Measurements from ENCODE around the gene INTS1.

The INTS1 gene, protein sequence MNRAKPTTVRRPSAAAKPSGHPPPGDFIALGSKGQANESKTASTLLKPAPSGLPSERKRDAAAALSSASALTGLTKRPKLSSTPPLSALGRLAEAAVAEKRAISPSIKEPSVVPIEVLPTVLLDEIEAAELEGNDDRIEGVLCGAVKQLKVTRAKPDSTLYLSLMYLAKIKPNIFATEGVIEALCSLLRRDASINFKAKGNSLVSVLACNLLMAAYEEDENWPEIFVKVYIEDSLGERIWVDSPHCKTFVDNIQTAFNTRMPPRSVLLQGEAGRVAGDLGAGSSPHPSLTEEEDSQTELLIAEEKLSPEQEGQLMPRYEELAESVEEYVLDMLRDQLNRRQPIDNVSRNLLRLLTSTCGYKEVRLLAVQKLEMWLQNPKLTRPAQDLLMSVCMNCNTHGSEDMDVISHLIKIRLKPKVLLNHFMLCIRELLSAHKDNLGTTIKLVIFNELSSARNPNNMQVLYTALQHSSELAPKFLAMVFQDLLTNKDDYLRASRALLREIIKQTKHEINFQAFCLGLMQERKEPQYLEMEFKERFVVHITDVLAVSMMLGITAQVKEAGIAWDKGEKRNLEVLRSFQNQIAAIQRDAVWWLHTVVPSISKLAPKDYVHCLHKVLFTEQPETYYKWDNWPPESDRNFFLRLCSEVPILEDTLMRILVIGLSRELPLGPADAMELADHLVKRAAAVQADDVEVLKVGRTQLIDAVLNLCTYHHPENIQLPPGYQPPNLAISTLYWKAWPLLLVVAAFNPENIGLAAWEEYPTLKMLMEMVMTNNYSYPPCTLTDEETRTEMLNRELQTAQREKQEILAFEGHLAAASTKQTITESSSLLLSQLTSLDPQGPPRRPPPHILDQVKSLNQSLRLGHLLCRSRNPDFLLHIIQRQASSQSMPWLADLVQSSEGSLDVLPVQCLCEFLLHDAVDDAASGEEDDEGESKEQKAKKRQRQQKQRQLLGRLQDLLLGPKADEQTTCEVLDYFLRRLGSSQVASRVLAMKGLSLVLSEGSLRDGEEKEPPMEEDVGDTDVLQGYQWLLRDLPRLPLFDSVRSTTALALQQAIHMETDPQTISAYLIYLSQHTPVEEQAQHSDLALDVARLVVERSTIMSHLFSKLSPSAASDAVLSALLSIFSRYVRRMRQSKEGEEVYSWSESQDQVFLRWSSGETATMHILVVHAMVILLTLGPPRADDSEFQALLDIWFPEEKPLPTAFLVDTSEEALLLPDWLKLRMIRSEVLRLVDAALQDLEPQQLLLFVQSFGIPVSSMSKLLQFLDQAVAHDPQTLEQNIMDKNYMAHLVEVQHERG (N-terminal part only)

DNA sequence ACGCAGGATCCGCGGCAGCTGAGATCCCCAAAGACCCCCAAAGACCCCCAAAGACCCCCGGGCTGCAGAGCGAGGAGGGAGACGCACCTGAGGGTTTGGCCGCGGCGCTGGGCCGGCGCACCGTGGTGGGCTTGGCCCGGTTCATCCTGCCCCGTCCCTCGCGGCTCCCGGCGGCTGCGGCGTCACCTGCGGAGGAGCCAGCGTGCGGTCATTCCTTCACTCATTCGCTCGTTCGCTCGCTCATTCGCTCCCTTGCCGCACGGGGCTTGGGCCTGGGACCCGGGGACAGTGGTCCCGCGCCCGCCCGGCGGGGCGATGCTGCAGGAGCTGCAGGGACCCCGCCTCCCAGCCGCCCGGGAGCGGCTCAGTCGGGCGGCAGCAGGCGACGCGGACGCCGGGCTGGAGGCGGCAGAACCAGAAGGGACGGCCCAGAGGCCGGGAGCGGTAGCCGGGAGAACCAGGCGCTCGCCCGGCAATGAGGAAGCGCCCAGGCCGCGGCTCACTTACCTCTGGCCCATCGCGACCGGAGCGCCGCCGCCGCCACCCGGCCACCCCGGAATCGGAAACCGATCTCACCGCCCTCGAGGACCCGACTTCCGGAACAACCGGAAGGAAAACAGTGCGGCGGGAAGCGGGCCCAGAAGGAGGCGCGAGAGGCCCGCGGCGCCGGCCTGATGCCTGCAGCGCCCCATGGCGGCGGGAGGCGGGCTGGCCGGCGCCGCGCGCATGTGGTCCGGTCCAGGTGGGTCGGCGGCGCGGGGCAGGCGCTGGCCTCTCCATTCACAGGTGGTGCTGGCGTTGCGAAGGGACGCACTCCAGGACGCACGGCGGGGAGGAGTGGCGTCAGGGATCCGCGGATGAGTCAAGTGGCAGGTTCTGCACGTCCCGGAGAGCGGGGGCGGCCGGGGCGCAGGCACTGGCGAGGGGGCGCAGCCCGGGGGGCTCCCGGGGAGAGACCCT, at the start of gene INTS1:
Gene INTS1 (minus strand): TSS at position 574 of the 960 bp plus-strand sequence. CDS start 429 bp downstream, at position 145.
- Mint-ChIP-seq H3K27ac (peak within 1 kb of the TSS; percentile 75), H3K9me3 (no peaks in the 10 kb centered on the region), H3K36me3 (ENCODE audit: low read depth) (peaks cover 18% of the 10 kb centered on the region), H3K27me3 (ENCODE audit: low read depth) (no peaks in the 10 kb centered on the region), H3K4me1 (ENCODE audit: low read depth) (peaks cover 24% of the 10 kb centered on the region), H3K4me3 (peak within 1 kb of the TSS; percentile 88)
- DNase-seq (ENCODE audit: low spot score), result peak; percentile 93

DNA sequence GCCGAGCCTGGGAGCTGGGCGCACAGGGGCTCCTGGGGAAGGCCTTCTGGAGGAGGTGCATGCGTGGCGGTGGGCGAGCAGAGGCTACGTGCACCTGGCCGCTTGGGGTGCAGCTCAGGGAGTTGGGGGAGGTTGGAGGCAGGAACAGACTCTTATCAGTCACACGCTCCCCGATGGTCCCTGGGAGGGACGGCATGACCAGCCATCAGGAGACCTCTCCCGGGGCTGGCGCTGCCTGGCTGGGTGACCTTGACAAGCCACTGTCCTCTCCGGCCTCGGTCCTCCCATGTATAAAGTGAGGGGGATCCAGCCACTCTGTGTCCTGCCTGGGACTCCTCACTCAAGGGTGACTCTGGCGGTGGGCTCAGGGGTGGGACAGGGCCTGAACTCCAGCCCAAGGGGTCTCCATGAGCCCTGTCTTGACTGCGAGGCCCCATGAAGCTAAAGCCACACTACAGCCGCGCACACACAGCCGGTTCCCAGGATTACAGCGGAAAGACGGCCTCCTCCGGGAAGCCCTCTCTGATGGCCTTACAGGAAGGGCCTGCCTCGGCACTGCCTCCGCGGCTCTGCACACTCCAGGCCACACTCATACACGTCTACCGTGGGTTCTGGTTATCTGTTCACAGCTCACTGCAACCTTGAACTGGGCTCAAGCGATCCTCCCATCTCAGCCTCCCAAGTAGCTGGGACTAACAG, 49.5 kb upstream of the INTS1 start:
- Mint-ChIP-seq H3K9me3 (no peaks in the 10 kb centered on the region), H3K27ac (no peak overlapping the region), H3K27me3 (ENCODE audit: low read depth) (no peaks in the 10 kb centered on the region), H3K36me3 (ENCODE audit: low read depth) (no peaks in the 10 kb centered on the region), H3K4me1 (ENCODE audit: low read depth) (no peaks in the 10 kb centered on the region), H3K4me3 (no peak overlapping the region)
- no peak for DNase-seq (ENCODE audit: low spot score)

DNA sequence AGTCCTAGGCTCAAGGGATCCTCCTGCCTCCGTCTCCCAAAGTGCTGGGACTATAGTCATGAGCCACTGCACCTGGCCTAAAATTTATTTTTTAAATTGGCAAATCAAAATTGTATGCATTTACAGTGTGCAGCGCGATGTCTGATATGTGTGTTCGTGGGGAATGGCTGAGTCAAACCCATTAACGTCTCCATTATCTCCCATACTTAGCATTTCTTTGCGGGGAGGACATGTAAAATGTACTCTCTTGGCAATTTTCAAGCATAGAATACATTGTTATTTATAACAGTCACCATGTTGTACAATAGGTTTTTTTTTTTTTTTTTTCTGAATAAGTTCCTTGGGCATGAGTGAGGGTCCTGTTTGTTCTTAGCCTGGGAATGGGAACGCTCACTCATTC, 48.0 kb upstream of the INTS1 start:
- Mint-ChIP-seq H3K9me3 (no peaks in the 10 kb centered on the region), H3K27ac (no peak overlapping the region), H3K4me1 (ENCODE audit: low read depth) (no peaks in the 10 kb centered on the region), H3K36me3 (ENCODE audit: low read depth) (no peaks in the 10 kb centered on the region), H3K4me3 (no peak overlapping the region), H3K27me3 (ENCODE audit: low read depth) (no peaks in the 10 kb centered on the region)
- DNase-seq (ENCODE audit: low spot score), result no peak

DNA sequence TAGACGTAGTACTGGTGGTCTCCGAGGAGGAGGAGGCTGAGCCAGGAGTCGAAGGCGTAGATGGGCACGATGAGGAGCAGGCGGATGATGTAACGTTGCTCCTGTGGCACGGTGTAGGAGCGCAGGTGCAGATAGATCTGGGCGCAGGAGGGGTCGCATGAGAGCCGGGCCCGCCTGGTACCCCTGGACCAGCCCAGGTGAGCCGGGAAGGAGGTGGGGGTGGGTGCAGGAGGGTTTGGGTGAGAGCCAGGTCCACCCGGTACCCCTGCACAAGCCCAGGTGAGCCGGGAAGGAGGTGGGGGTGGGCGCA, 46.6 kb upstream of the INTS1 start:
- H3K27me3 Mint-ChIP-seq (ENCODE audit: low read depth), result no peaks in the 10 kb centered on the region
- H3K27ac Mint-ChIP-seq, result no peak overlapping the region
- H3K36me3 Mint-ChIP-seq (ENCODE audit: low read depth), result no peaks in the 10 kb centered on the region
- no peak for DNase-seq (ENCODE audit: low spot score)
- H3K4me1 Mint-ChIP-seq (ENCODE audit: low read depth), result no peaks in the 10 kb centered on the region
- no peak overlapping the region for H3K4me3 Mint-ChIP-seq
- H3K9me3 Mint-ChIP-seq, result no peaks in the 10 kb centered on the region

DNA sequence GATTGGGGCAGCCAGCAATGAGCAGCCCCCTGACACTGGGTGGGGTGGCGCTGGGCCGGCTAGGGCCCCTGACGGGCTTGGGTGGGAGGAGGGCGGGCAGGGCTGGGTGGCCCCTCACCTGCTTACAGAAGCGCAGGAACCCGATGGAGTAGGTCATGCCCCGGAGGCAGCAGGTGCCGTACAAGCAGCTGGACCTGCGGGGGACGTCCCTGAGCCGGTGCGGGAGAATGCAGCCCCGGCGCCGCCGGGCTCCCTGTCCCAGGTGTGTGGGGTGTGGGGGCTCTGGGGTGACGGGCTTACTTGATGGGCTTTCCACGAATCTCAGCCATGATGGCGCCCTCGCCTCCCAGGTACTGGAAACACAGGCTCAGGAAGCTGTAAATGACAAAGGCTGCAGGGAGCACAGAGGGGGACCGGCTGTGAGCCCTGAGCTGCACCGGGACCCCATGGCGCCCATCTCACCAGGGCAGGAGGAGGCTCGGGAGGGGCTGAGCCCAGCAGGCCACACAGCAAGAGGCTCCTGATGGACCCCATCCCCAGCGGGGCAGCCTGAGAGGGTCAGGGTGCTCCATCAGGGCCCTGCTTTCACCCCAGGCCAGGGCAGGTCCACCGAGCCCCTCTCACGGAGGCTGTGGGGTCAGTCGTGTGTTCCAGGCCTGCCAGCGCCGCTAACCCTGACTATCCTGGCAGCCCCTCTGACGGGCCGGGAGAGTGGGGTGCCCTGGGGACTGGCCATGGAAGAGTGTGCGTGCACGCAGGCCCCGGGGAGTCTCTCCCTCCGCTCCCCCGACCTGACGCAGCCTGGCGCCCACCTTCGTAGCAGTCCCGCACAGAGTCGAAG, 46.0 kb upstream of the INTS1 start:
- no peaks in the 10 kb centered on the region for H3K27me3 Mint-ChIP-seq (ENCODE audit: low read depth)
- H3K4me3 Mint-ChIP-seq, result no peak overlapping the region
- no peaks in the 10 kb centered on the region for H3K4me1 Mint-ChIP-seq (ENCODE audit: low read depth)
- no peaks in the 10 kb centered on the region for H3K36me3 Mint-ChIP-seq (ENCODE audit: low read depth)
- DNase-seq (ENCODE audit: low spot score), result no peak
- no peaks in the 10 kb centered on the region for H3K9me3 Mint-ChIP-seq
- no peak overlapping the region for H3K27ac Mint-ChIP-seq

DNA sequence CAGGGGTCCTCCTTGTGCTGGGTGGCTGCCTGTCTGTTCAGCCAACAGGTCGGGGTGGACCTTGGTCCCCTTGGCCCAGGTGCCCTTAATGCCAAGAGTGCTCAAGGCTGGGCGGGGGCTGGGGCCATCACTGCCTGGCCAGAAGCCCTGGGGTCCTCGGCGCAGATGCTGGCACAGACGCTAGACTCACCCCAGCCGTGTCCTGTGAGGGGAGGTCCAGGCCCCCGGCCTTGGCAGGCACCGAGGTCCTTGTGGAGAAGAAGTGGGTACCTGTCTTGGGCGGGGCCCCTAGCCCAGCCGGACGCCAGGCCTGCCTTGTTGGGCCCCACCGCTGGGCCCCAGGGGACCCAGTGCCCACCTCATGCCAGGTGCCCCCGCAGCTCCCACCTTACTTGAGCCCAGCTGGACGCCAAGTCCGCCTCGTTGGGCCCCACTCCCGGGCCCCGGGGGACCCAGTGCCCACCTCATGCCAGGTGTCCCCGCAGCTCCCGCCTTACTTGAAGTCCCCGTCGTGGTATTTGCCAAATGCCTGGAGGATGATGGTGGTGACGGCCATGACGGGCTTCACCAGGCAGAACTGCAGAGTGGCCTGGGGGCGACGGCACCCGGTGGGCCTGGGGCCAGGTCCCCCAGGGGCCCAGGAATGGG, 45.3 kb upstream of the INTS1 start:
- Mint-ChIP-seq H3K9me3 (no peaks in the 10 kb centered on the region), H3K4me3 (no peak overlapping the region), H3K27ac (no peak overlapping the region), H3K4me1 (ENCODE audit: low read depth) (no peaks in the 10 kb centered on the region), H3K27me3 (ENCODE audit: low read depth) (no peaks in the 10 kb centered on the region), H3K36me3 (ENCODE audit: low read depth) (no peaks in the 10 kb centered on the region)
- no peak for DNase-seq (ENCODE audit: low spot score)

DNA sequence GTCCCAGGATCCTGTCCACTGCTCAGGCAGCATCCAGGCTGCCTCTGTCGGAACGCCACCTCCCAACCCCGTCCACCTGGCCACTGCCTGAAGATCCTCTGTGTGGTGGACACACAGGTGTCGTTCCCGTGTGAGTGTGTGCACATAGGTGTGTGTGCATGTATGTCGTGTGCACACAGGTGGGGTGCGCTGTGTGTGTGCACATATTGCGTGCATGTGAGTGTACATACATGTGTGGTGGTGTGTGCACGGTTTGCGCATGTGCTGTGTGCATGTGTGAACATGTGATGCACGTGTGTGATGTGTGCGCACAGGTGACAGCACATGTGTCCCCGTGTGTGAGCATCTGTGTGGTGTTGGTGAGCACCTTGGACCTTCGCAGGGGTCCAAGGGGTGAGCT, 44.8 kb upstream of the INTS1 start:
- Mint-ChIP-seq H3K9me3 (no peaks in the 10 kb centered on the region), H3K27ac (peak overlapping the region; percentile 41)

DNA sequence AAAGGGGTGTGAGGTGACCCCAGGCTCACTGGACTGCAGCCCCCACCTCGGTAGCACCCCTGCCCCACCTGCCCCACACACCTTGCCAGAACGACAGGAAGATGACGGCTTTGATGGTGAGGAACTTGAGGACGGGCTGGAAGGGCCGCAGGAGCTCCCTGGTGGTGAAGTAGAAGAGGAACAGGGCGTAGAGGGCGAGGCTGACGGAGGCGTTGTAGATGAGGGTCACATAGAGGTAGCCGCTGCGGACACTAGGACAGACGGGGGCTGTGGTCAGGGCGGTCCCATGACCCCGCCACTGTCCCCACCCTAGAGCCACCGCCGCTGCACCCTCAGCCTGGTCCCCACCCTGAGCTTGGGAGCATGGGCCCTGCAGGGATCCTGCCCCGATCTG, 44.2 kb upstream of the INTS1 start:
- H3K27ac Mint-ChIP-seq, result no peak overlapping the region
- H3K4me3 Mint-ChIP-seq, result no peak overlapping the region
- DNase-seq (ENCODE audit: low spot score), result no peak
- H3K27me3 Mint-ChIP-seq (ENCODE audit: low read depth), result no peaks in the 10 kb centered on the region
- no peaks in the 10 kb centered on the region for H3K36me3 Mint-ChIP-seq (ENCODE audit: low read depth)
- H3K4me1 Mint-ChIP-seq (ENCODE audit: low read depth), result no peaks in the 10 kb centered on the region
- no peaks in the 10 kb centered on the region for H3K9me3 Mint-ChIP-seq

More for the DNA sequence above, 44.8 kb upstream of the INTS1 start:
- DNase-seq (ENCODE audit: low spot score), result no peak
- Mint-ChIP-seq H3K36me3 (ENCODE audit: low read depth) (no peaks in the 10 kb centered on the region), H3K27me3 (ENCODE audit: low read depth) (no peaks in the 10 kb centered on the region), H3K4me1 (ENCODE audit: low read depth) (no peaks in the 10 kb centered on the region), H3K4me3 (no peak overlapping the region)

DNA sequence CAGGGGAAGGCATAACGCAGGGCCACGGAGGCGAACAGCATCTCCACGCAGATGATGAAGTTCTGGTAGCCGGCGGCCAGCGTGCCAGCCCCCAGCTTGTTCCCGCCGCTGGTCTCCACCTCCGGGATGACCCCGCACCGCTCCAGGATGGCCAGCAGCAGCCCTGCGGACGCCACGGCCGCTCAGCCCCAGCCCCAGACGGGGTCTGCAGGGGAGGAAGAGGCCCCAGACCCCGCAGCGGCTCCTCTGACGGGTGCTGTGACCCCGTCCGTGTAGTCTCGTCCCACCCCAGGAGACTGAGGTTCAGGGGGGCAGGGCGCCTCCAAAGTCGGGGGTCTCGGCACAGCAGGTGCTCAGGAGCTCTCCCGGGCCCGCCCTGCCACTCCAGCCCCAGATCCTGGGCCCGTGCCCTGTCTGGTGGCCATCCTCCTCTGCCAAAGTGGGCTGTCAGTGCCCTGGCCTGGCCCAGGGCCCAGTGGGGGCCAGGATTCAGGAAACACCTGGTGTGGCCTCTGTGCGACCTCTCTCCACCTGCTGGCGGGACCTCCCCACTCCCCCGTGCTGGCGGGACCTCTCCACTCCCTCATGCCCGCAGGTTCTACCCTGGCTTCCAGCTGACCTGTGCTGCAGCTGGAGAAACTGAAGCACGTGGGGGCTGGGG, 43.7 kb upstream of the INTS1 start:
- Mint-ChIP-seq H3K9me3 (no peaks in the 10 kb centered on the region), H3K27ac (no peak overlapping the region), H3K4me1 (ENCODE audit: low read depth) (no peaks in the 10 kb centered on the region), H3K27me3 (ENCODE audit: low read depth) (no peaks in the 10 kb centered on the region), H3K4me3 (no peak overlapping the region), H3K36me3 (ENCODE audit: low read depth) (no peaks in the 10 kb centered on the region)
- no peak for DNase-seq (ENCODE audit: low spot score)

DNA sequence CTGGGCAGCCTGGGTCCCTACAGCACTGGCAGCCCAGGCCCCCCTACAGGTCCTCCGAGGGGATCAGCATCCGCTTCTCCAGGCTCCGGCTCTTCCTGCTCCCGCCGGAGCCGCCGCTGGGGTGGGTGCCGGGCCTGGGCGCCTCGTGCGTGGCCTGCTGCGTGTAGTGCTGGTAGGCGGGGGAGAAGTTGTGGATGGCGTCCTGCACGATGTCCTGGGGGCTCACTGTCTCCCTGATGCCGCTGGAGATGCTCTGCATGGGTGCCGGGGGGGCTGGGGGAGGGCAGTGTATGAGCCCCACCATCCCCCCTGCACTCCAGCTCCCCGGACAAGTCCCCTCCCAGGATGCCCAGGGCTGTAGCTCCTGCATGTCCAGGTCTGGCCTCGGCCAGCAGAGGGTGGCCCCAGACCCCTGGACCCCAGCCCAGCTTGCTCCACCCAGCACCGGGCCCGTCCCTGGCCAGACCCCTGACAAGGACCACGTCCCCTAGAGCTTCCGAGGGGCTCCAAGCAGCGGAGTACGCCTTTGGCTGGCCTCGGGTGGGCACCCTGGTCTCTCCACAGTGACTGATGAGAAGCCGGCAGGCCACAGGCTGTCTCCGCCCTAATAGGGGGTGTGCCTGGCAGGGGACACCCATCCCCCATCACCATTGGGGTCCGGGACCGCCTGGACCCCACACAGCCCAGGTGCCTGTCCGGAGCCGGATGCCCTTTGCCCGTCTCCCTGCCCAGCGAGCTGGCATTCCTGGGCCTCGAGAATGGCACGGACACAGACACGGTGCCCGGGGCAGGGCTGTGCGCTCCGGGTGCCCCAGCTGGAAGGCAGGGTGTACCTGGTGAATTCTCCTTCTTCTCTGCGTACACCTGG, 43.0 kb upstream of the INTS1 start:
- Mint-ChIP-seq H3K9me3 (no peaks in the 10 kb centered on the region), H3K27me3 (ENCODE audit: low read depth) (no peaks in the 10 kb centered on the region), H3K36me3 (ENCODE audit: low read depth) (no peaks in the 10 kb centered on the region), H3K4me3 (no peak overlapping the region), H3K4me1 (ENCODE audit: low read depth) (no peaks in the 10 kb centered on the region), H3K27ac (no peak overlapping the region)
- DNase-seq (ENCODE audit: low spot score), result no peak
